ENCODE results near the gene SECISBP2.

GRCh38 chr9:89353989-89354388 lies 35.7 kb downstream of the SECISBP2 start:
- no peak for TF ChIP-seq CTCF (optimal IDR thresholded peaks at IDR 0.05 in 1 of 3, IDR thresholded peaks at IDR 0.05 in 1 of 3, conservative IDR thresholded peaks at IDR 0.05 in 1 of 3; ENCODE audit: extremely low read depth in 1 of 3, insufficient read depth in 2 of 3, low read length in 3 of 3)
- no peak for TF ChIP-seq EZH2 (IDR thresholded peaks at IDR 0.05; ENCODE audit: low read length)
